Measurements from ENCODE around the gene GFER.

GRCh38 chr16:1976216-1976520 is 7.8 kb upstream of the GFER start:
- TF ChIP-seq SP1 (IDR thresholded peaks at IDR 0.05): no peak
- TF ChIP-seq, protein P1, sequence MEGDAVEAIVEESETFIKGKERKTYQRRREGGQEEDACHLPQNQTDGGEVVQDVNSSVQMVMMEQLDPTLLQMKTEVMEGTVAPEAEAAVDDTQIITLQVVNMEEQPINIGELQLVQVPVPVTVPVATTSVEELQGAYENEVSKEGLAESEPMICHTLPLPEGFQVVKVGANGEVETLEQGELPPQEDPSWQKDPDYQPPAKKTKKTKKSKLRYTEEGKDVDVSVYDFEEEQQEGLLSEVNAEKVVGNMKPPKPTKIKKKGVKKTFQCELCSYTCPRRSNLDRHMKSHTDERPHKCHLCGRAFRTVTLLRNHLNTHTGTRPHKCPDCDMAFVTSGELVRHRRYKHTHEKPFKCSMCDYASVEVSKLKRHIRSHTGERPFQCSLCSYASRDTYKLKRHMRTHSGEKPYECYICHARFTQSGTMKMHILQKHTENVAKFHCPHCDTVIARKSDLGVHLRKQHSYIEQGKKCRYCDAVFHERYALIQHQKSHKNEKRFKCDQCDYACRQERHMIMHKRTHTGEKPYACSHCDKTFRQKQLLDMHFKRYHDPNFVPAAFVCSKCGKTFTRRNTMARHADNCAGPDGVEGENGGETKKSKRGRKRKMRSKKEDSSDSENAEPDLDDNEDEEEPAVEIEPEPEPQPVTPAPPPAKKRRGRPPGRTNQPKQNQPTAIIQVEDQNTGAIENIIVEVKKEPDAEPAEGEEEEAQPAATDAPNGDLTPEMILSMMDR (IDR thresholded peaks at IDR 0.05; ENCODE audit: low read depth, low read length, missing input control): no peak
- no peak for TF ChIP-seq YY1 (IDR thresholded peaks at IDR 0.05)
- TF ChIP-seq REST (IDR thresholded peaks at IDR 0.05): no peak
